HG03439 (cell line): ENCODE results near the gene RAB28.
"Not testable (repeated sequence)": the region's sequence is repeated elsewhere in the genome, so short reads cannot be mapped to it uniquely, and the experiment has no call there.

Experiments
- ATAC-seq: cut with Tn5 transposase; IDR thresholded peaks from one replicate; pipeline ENCODE4 v1.9.1; 2021; ENCODE audit warnings: mild to moderate bottlenecking, moderate library complexity; ENCODE audit not compliant: unreplicated experiment

RAB28 gene

DNA sequence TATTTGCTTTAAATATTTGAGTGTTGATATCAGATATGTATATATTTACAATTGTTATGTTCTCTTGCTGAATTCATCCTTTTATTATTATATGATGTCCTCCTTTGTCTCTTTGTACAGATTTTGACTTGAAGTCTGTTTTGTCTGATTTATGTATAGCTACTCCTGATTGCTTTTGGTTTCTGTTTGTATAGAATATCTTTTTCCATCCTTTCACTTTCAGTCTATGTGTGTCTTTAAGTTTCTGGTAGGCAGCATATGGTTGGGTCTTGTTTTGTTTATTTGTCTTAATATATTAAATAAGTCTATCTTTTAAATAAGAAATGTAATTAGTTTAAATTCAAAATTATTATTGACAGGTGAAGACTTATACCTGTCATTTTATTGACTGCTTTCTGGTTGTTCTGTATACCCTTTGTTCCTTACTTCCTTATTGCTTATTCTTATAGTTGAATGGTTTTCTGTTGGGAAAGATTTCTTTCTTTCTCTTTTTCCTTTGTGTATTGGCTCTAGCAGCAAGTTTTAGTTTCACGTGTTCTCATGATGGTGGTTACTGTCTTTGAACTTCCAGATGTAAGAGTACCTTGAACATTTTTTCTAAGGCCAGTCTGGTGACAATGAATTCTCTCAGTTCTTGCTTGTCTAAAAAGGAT, 31.1 kb downstream of the RAB28 start:
- ATAC-seq, result no peak

GRCh38 chr4:13449590-13449989, 34.5 kb downstream of the RAB28 start:
- no peak for ATAC-seq

GRCh38 chr4:13445841-13446790, 38.0 kb downstream of the RAB28 start:
- no peak for ATAC-seq

DNA sequence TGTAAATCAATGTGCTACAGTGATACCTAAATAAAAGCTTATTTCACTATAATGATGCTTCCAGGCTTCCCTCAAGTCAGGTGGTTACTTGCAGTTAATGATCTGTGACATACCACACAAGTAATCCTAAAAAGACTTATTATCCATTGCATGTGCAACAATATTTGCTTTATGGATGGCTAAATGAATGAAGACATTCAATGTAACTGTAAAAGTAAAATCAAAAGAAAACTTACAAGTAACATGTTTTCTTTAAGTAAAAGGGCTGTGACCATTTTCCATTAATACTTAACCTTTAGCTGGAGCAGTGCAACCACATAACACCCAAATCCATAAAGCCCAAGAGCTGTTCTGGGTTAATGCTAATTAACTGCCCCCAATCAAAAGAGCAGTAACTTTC, 42.6 kb downstream of the RAB28 start:
- ATAC-seq, result no peak

DNA sequence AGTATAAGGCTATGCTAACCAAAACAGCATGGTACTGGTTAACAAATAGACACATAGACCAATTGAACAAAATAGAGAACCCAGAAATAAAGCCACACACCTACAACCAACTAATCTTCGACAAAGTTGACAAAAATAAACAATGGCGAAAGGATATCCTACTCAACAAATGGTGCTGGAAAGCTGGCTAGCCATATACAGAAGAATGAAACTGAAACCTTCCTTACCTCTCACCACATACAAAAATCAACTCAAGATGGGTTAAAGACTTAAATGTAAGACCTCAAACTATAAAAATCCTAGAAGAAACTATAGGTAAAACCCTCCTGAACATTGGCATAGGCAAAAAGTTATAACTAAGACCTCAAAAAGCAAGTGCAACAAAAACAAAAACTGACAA, 47.2 kb downstream of the RAB28 start:
- no peak for ATAC-seq

GRCh38 chr4:13432453-13432852, 51.7 kb downstream of the RAB28 start:
- no peak for ATAC-seq

- ATAC-seq, result no peak
Measured at GRCh38 chr4:13430834-13431568, 53.1 kb downstream of the RAB28 start.

DNA sequence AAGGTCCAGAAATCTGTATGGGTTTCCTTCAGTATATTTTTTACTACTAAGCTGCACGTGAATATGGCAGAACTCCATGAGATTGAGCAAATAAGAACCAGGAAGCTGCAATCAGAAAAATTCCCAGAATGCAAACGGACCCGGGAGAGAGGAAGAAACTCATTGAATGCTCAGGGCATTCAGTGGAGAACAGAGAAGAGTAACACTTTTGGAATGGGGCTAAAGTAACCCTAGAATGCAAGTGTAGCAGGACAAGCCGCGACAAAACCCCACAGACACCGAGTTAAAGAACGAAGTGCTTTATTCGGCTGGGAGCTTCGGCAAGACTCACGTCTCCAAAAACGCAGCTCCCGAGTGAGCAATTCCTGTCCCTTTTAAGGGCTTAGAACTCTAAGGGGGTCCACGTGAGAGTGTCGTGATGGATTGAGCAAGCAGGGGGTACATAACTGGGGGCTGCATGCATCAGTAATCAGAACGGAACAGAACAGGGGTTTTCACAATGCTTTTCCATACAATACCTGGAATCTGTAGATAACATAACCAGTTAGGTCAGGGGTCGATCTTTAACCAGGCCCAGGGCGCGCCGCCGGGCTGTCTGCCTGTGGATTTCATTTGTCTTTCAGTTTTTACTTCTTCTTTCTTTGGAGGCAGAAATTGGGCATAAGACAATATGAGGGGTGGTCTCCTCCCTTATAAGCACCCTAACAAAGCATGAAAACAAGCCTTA, 56.4 kb downstream of the RAB28 start:
- ATAC-seq, result no peak

GRCh38 chr4:13415068-13415785, 68.9 kb downstream of the RAB28 start:
- no peak for ATAC-seq

- no peak for ATAC-seq
Measured at GRCh38 chr4:13413729-13414437, 70.3 kb downstream of the RAB28 start.

GRCh38 chr4:13411942-13412341, 72.2 kb downstream of the RAB28 start:
- no peak for ATAC-seq

- ATAC-seq, result no peak
Measured at GRCh38 chr4:13409324-13409723, 74.8 kb downstream of the RAB28 start.

DNA sequence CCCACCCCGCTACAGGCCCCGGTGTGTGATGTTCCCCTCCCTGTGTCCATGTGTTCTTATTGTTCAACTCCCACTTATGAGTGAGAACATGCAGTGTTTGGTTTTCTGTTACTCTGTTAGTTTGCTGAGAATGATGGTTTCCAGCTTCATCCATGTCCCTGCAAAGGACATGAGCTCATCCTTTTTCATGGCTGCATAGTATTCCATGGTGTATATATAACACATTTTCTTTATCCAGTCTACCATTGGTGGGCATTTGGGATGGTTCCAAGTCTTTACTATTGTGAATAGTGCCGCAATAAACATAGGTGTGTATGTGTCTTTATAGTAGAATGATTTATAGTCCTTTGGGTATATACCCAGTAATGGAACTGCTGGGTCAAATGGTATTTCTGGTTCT, 78.0 kb downstream of the RAB28 start:
- not testable (repeated sequence) for ATAC-seq

GRCh38 chr4:13403833-13404232, 80.3 kb downstream of the RAB28 start:
- ATAC-seq, result no peak

DNA sequence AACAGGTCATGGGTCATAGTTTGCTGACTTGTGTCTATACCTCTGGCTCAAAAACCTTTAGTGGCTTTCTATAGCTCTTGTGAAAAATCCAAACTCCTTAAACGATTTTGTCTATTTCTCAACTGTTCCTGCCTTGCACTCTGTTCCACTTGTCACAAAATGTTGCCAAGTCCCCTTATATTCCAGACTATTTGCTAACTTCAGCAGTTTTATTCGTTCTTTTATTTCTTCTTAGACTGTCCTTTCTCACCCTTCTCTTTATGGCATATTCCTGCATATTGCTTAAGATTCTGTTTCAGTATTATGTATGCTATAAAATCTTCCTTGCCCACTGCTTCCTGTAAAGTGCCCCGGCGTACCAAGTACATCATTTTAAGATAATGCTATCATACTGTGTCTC, 80.8 kb downstream of the RAB28 start:
- ATAC-seq, result no peak

- no peak for ATAC-seq
Measured at GRCh38 chr4:13399257-13399656, 84.9 kb downstream of the RAB28 start.

DNA sequence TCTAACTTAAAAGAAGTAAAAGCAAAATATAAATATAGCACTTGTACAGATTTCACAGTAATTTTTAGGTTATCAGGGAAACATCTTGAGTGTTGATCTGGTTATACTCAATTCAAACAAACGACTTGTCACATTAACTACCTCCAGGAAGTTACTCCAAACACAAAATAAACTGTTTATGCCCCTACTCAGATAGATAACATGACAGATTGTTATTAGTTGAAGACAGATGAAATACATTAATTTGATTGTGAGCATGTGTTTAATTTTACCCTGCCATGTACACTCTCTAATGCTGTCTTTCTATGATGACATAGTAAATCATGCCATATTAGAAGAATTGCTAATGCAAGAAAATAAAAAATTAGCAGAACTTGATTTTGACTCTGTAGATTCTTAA, 88.0 kb downstream of the RAB28 start:
- no peak for ATAC-seq

- ATAC-seq, result not testable (repeated sequence)
Measured at GRCh38 chr4:13389901-13390300, 94.2 kb downstream of the RAB28 start.

DNA sequence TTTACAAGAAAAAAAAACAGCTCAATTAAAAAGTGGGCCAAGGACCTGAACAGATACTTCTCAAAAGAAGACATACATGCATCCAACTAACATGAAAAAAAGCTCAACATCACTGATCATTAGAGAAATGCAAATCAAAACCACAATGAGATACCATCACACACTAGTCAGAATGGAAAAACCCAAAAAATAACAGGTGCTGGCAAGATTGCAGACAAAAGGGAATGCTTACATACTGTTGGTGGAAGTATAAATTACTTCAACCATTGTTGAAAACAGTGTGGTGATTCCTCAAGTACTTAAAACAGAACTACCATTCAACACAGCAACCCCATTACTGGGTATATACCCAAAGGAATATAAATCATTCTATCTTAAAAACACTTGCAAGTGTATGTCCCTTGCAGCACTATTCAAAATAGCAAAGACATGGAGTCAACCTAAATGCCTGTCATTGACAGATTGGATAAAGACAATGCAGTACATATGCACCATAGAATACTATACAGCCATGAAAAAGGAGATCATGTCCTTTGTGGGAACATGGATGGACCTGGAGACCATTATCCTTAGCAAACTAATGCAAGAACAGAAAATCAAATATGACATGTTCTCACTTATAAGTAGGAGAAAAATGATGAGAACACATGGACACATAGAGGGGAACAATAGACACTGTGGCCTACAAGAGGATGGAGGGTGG, 97.6 kb downstream of the RAB28 start:
- peak; percentile 74 for ATAC-seq
